GM08714 (cell line): ENCODE measurements around the gene USH1G.
"Not testable (repeated sequence)": the region's sequence is repeated elsewhere in the genome, so short reads cannot be mapped to it uniquely, and the experiment has no call there.

ENCODE experiments used
- H3K4me3 ChIP-seq: fragments of 200-500 bp; sonication (Bioruptor generic); 2 replicates; pipeline ENCODE4 v1.5.1; 2014; ENCODE audit warnings: mild to moderate bottlenecking, low read length, inconsistent platforms
- ZNF274 ChIP-seq: IDR thresholded peaks from 2 replicates; pipeline ENCODE4 v1.6.1; 2012; ENCODE audit warnings: mild to moderate bottlenecking, low read depth, low read length

USH1G gene

GRCh38 chr17:74907012-74907411, 16.0 kb downstream of the USH1G start:
- H3K4me3 ChIP-seq: no peak overlapping the region

DNA sequence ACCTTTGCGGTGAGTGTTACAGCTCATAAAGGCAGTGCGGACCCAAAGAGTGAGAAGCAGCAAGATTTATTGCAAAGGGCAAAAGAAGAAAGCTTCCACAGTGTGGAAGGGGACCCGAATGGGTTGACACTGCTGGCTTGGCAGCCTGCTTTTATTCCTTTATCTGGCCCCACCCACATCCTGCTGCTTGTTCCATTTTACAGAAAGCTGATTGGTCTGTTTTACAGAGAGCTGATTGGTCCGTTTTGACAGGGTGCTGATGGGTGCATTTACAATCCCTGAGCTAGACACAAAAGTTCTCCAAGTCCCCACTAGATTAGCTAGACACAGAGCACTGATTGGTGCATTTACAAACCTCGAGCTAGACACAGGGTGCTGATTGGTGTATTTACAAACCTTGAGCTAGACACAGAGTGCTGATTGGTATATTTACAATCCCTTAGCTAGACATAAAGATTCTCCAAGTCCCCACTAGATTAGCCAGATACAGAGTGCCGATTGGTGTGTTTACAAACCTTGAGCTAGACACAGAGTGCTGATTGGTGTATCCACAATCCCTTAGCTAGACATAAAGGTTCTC, 16.8 kb downstream of the USH1G start:
- not testable (repeated sequence) for H3K4me3 ChIP-seq

More at GRCh38 chr17:74907012-74907411, 16.0 kb downstream of the USH1G start:
- no peak for TF ChIP-seq ZNF274

GRCh38 chr17:74904687-74905409, 18.2 kb downstream of the USH1G start:
- no peak overlapping the region for H3K4me3 ChIP-seq

DNA sequence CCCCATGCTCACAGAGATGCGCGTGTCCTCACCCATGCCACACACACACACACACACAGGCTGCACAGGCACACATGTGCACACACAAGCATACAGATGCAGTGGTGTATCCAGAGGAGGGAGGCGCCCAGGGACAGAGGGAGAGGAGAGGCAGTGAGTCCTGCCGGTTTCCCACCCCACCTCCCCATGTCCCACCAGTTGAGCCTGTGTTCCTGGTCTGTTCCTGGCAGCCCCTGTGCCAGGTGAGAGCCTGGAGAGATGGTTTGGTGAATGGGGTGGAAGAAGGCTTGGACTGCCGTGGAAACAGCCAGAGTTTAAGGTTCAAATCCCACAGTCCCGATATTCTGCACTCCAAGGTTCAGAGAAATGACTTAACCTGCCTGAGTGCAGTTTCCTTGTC, 19.4 kb downstream of the USH1G start:
- no peak for TF ChIP-seq ZNF274

More at GRCh38 chr17:74904687-74905409, 18.2 kb downstream of the USH1G start:
- TF ChIP-seq ZNF274: no peak

DNA sequence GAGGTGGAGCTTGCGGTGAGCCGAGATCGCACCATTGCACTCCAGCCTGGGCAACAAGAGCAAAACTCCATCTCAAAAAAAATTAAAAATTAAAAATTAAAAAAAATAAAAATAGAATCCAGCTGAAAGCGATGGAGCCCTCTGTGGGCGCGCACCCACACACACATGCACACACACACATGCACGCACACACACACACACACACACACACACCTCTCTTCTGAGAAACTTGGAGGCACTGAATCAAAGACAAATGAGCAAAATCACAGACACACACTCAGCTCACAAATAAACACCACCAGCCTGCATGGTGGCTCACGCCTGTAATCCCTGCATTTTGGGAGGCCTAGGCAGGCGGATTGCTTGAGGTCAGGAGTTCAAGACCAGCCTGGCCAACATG, 20.0 kb downstream of the USH1G start:
- TF ChIP-seq ZNF274: no peak

More for the DNA sequence above, 19.4 kb downstream of the USH1G start:
- H3K4me3 ChIP-seq: no peak overlapping the region

GRCh38 chr17:74901353-74902135, 21.5 kb downstream of the USH1G start:
- no peak overlapping the region for H3K4me3 ChIP-seq
- TF ChIP-seq ZNF274: no peak

More for the DNA sequence above, 20.0 kb downstream of the USH1G start:
- H3K4me3 ChIP-seq: no peak overlapping the region

GRCh38 chr17:74900208-74900607, 22.8 kb downstream of the USH1G start:
- H3K4me3 ChIP-seq: no peak overlapping the region

GRCh38 chr17:74898376-74898946, 24.6 kb downstream of the USH1G start:
- H3K4me3 ChIP-seq: no peak overlapping the region
- TF ChIP-seq ZNF274: no peak

More at GRCh38 chr17:74900208-74900607, 22.8 kb downstream of the USH1G start:
- no peak for TF ChIP-seq ZNF274

GRCh38 chr17:74893936-74894671, 29.0 kb downstream of the USH1G start:
- no peak overlapping the region for H3K4me3 ChIP-seq
- TF ChIP-seq ZNF274: no peak

- no peak within 1 kb of the TSS for H3K4me3 ChIP-seq
- TF ChIP-seq ZNF274: no peak
These were observed 29.8 kb downstream of the USH1G start, which contains the start of gene FADS6 for GRCh38 chr17:74892974-74893911. FADS6 (minus strand) TSS chr17:74893633; CDS start chr17:74893595, 38 bp downstream.

GRCh38 chr17:74892013-74892841, 30.8 kb downstream of the USH1G start:
- TF ChIP-seq ZNF274: no peak
- no peak overlapping the region for H3K4me3 ChIP-seq

GRCh38 chr17:74890554-74890953, 32.5 kb downstream of the USH1G start:
- H3K4me3 ChIP-seq: no peak overlapping the region
- TF ChIP-seq ZNF274: no peak
